Left ventricle myocardium inferior (tissue), 1 donor: ENCODE data around the gene PSENEN. TPM values are rescaled to one million over a fixed set of nuclear protein-coding genes. Genes with fewer than 3 reads are reported as not detected.

ENCODE experiments used
- DNase-seq: peaks from one replicate; pipeline ENCODE4 v3.0.0-alpha.2; 2020
- H3K27ac ChIP-seq: fragments of 200-600 bp; replicated peaks from 2 replicates; pipeline ENCODE4 v1.8.0; 2021
- H3K27me3 ChIP-seq: fragments of 200-600 bp; 2 replicates; pipeline ENCODE4 v1.8.0; 2021; ENCODE audit warnings: low read depth
- H3K36me3 ChIP-seq: fragments of 200-600 bp; 2 replicates; pipeline ENCODE4 v1.8.0; 2021
- H3K4me1 ChIP-seq: fragments of 200-600 bp; 2 replicates; pipeline ENCODE4 v1.8.0; 2021
- H3K4me3 ChIP-seq: fragments of 200-600 bp; 2 replicates; pipeline ENCODE4 v1.8.0; 2021; ENCODE audit warnings: mild to moderate bottlenecking, moderate library complexity
- H3K9me3 ChIP-seq: fragments of 200-600 bp; replicated peaks from 2 replicates; pipeline ENCODE4 v1.8.0; 2021
- intact Hi-C: fragments of 100-400 bp; cut with micrococcal nuclease; formaldehyde crosslinking; loops from one replicate; pipeline ENCODE4 v1.11.0; 2022
- total RNA-seq: library from RNA; stranded (reverse); fragmentation: NEBNext Ultra II Directional; extraction: Animal tissue kit (Norgen Biotek cat#: 25700); gene quantifications from one replicate; pipeline ENCODE4 v1.2.1, GENCODE V29; 2021
- TF ChIP-seq, protein P1 (sequence below): fragments of 200-600 bp; IDR thresholded peaks from 2 replicates; pipeline ENCODE4 v1.8.0; 2021; ENCODE audit warnings: antibody characterized with exemption, mild to moderate bottlenecking, borderline replicate concordance
- donor health status: DM: no; HTN: yes; CAD: no; lungs with severe emphysema.

The PSENEN gene
- total RNA-seq, 1 donor from 2014 or later, result 43.1 TPM

DNA sequence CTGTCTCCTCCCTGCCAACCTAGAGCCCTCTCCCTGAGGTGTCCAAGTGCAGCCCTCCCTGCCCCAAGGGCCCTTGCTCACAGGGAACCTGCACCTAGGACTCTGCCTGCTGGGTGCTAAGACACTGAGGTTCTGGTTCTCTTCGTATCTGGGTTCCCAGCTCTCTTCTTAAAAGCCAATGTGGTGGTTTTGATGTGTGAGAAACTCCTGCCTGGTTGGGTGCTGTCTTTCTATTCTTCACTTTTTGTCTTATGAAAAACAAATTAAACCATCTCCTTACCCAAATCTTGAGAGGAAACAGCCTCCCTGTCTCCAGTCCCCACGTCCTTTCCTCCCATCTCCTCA is 32.0 kb upstream of the PSENEN start:
- intact Hi-C loops, result no loop called here
- DNase-seq, result no peak
- H3K36me3 ChIP-seq, result no peaks in the 10 kb centered on the region
- H3K4me1 ChIP-seq, result peaks cover 25% of the 10 kb centered on the region
- H3K27ac ChIP-seq, result no peak overlapping the region
- H3K27me3 ChIP-seq, result peaks cover 4% of the 10 kb centered on the region
- H3K4me3 ChIP-seq, result no peak overlapping the region
- no peaks in the 10 kb centered on the region for H3K9me3 ChIP-seq
- TF ChIP-seq, protein P1, sequence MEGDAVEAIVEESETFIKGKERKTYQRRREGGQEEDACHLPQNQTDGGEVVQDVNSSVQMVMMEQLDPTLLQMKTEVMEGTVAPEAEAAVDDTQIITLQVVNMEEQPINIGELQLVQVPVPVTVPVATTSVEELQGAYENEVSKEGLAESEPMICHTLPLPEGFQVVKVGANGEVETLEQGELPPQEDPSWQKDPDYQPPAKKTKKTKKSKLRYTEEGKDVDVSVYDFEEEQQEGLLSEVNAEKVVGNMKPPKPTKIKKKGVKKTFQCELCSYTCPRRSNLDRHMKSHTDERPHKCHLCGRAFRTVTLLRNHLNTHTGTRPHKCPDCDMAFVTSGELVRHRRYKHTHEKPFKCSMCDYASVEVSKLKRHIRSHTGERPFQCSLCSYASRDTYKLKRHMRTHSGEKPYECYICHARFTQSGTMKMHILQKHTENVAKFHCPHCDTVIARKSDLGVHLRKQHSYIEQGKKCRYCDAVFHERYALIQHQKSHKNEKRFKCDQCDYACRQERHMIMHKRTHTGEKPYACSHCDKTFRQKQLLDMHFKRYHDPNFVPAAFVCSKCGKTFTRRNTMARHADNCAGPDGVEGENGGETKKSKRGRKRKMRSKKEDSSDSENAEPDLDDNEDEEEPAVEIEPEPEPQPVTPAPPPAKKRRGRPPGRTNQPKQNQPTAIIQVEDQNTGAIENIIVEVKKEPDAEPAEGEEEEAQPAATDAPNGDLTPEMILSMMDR, result no peak

DNA sequence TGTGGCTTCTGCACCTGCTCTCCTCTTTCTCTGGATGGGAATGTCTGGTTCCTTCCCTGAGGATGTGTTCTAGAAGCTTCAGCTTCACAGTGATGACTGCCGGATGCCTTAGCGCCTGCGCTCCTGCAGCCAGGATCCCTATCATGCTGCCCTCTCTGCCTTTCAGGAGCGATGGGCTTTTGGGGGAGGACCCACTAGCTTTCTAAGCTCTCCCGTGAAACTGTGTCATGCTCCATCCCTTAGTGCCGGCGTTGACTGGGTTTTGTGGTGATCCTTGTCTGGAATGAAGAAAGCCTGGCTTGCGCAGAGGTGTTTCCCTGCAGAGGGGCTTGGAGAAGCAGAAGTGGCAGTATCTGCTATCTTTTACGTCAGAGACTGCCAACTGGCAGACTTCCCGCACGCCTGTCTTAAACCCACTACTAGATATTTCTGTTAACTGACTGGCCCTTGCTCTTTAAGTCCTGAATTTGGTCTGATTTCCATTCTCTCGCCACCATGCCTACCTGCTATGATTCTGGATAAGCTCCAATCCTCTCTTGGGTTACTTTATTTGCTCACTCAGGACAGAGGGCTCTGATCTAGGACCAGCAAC is 31.5 kb upstream of the PSENEN start:
- intact Hi-C loops, result no loop called here
- Histone ChIP-seq H3K36me3 (no peaks in the 10 kb centered on the region), H3K4me3 (no peak overlapping the region), H3K27ac (no peak overlapping the region), H3K4me1 (peaks cover 30% of the 10 kb centered on the region), H3K27me3 (no peaks in the 10 kb centered on the region), H3K9me3 (no peaks in the 10 kb centered on the region)
- no peak for DNase-seq
- TF ChIP-seq, protein P1, result no peak

DNA sequence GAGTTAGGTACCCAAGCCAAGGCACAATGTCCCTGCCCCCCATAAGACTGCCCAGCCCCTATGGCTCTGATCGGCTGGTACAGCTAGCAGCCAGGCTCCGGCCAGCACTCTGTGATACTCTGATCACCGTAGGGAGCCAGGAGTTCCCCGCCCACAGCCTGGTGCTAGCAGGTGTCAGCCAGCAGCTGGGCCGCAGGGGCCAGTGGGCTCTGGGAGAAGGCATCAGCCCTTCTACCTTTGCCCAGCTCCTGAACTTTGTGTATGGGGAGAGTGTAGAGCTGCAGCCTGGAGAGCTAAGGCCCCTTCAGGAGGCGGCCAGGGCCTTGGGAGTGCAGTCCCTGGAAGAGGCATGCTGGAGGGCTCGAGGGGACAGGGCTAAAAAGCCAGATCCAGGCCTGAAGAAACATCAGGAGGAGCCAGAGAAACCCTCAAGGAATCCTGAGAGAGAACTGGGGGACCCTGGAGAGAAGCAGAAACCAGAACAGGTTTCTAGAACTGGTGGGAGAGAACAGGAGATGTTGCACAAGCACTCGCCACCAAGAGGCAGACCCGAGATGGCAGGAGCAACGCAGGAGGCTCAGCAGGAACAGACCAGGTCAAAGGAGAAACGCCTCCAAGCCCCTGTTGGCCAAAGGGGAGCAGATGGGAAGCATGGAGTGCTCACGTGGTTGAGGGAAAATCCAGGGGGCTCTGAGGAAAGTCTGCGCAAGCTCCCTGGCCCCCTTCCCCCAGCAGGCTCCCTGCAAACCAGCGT is 30.7 kb upstream of the PSENEN start:
- no peak for DNase-seq
- Histone ChIP-seq H3K9me3 (no peaks in the 10 kb centered on the region), H3K27me3 (no peaks in the 10 kb centered on the region), H3K4me1 (peaks cover 38% of the 10 kb centered on the region), H3K36me3 (peaks cover 1% of the 10 kb centered on the region), H3K4me3 (no peak overlapping the region), H3K27ac (no peak overlapping the region)
- intact Hi-C loops, result no loop called here
- TF ChIP-seq, protein P1, result no peak

DNA sequence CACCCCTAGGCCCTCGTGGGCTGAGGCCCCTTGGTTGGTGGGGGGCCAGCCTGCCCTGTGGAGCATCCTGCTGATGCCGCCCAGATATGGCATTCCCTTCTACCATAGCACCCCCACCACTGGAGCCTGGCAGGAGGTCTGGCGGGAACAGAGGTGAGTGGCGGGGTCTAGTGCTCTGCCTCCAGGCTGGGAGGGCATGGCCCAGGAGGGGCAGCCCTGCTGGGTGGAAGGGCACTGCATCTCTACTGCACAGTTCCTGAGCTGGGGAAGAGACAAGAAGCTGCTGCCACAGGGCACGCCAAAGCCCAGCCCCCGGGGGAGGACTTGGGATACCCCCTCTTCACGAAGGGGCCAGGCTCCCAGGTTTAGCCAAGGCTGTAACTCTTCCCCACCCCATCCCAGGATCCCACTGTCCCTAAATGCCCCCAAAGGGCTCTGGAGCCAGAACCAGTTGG is 30.1 kb upstream of the PSENEN start:
- H3K27ac ChIP-seq, result peak overlapping the region; percentile 95

DNA sequence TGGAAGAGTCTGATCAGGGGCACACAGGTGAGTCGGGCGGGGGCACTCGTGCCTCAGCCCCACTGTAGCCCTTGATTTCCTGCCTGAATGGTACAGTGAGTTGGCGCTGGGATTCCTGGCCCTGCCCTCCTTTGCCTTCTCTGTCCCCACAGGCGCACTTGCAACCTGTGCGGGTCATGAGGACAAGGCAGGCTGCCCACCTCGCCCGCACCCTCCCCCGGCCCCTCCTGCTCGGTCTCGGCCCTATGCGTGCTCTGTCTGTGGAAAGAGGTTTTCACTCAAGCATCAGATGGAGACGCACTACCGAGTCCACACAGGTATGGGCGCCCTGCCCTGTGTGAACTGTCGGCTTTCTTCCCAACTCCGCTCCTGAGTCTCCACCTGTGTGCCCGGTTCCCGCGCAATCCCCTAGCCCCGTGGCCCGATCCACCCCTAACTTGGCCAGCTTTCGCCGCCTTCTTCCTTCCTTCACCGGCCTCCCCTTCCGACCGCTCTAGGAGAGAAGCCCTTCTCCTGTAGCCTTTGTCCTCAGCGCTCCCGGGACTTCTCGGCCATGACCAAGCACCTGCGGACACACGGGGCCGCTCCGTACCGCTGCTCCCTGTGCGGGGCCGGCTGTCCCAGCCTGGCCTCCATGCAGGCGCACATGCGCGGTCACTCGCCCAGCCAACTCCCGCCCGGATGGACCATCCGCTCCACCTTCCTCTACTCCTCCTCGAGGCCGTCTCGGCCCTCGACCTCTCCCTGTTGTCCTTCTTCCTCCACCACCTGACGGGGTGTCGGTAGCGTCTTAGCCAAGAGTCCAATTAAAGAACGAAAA is 29.3 kb upstream of the PSENEN start:
- TF ChIP-seq, protein P1, result no peak
- Histone ChIP-seq H3K4me3 (peak overlapping the region; percentile 96), H3K36me3 (peaks cover 14% of the 10 kb centered on the region), H3K9me3 (no peaks in the 10 kb centered on the region), H3K27ac (peak overlapping the region; percentile 95), H3K27me3 (no peaks in the 10 kb centered on the region), H3K4me1 (peaks cover 43% of the 10 kb centered on the region)
- intact Hi-C loops, result loop anchor here (2.0 kb wide), 1 partner anchor 19 kb away; no protein-coding TSS in a partner anchor
- peak; percentile 70 for DNase-seq

More for the DNA sequence above, 30.1 kb upstream of the PSENEN start:
- no peak for DNase-seq
- H3K9me3 ChIP-seq, result no peaks in the 10 kb centered on the region
- H3K4me3 ChIP-seq, result peak overlapping the region; percentile 96
- no peaks in the 10 kb centered on the region for H3K27me3 ChIP-seq
- H3K4me1 ChIP-seq, result peaks cover 43% of the 10 kb centered on the region
- intact Hi-C loops, result no loop called here
- TF ChIP-seq, protein P1, result no peak
- peaks cover 7% of the 10 kb centered on the region for H3K36me3 ChIP-seq
